ENCODE measurements around the gene KIF23.

KIF23 gene

GRCh38 chr15:69491038-69491505, 76.9 kb downstream of the KIF23 start:
- DNase-seq (ENCODE audit: low read depth), result no peak

- no peak for DNase-seq (ENCODE audit: low read depth)
These were observed 79.3 kb downstream of the KIF23 start for GRCh38 chr15:69493406-69493805.

- DNase-seq (ENCODE audit: low read depth), result no peak
These were observed 81.9 kb downstream of the KIF23 start for GRCh38 chr15:69496001-69496400.

GRCh38 chr15:69497076-69497475, 82.9 kb downstream of the KIF23 start:
- DNase-seq (ENCODE audit: low read depth), result no peak

- no peak for DNase-seq (ENCODE audit: low read depth)
These were observed 83.5 kb downstream of the KIF23 start for GRCh38 chr15:69497667-69498066.

All from HS-27A (cell line).